Ecto neural progenitor cell (in vitro differentiated cells): ENCODE measurements around the gene SLC16A2.
A peak's percentile ranks its signal among the peaks of the same experiment; 100 is the strongest.

Experiments
- DNase-seq: peaks from one replicate; pipeline ENCODE4 v3.0.0-alpha.2; 2018; ENCODE audit warnings: low spot score

SLC16A2 gene

DNA sequence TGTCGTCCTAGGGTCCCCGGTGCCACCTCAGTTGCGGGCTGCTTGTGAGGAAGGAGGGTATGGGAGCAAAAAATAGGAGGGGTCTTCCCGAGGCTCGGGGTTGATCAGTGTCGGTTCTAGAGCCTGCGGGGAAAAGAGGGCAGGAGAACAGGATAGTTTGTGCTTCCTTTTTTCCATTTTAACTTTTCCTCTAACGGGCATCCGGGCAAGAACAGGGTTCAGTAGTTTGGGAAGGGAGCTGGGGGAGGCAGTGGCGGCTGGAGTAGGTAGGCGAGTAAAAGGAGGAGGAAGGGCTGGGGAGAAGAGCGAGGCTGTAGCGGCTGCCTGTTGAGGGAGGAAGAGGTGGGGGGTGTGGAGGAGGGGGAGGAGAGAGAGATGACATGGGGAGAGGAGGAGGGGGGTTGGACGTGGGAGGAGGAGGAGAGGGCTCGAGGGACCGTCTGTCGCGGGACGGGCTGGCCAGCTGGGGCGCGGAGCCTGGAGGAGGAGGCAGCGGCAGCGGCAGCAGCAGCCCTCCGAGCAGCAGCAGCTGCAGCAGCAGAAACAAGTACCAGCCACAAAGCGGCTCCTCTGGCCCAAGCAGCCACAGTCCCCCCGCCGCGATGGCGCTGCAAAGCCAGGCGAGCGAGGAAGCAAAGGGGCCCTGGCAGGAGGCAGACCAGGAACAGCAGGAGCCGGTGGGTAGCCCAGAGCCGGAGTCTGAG is at the start of gene SLC16A2:
SLC16A2 (plus strand) TSS at position 458 of the 704 bp plus-strand sequence; CDS start at position 603, 145 bp downstream.
- DNase-seq = peak; percentile 75

DNA sequence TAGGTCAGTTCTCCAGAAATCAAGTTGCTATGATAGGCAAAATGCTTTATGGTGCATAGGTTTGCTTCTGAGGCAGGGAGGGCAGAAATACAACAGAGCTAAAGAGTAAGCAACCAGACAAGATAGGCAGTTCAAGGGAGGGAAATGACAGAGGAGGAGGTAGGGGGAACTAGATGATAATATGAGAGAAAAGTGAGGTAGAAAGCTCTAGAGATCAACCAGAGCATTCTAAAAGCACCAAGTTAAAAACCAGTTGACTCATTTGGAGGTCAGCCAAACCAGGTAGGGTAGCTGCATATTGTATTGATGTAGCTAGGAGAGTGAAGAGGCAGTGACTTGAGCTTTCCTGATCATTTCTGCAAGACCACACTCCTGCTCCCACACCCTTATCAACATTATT is 49.0 kb upstream of the SLC16A2 start:
- no peak for DNase-seq

DNA sequence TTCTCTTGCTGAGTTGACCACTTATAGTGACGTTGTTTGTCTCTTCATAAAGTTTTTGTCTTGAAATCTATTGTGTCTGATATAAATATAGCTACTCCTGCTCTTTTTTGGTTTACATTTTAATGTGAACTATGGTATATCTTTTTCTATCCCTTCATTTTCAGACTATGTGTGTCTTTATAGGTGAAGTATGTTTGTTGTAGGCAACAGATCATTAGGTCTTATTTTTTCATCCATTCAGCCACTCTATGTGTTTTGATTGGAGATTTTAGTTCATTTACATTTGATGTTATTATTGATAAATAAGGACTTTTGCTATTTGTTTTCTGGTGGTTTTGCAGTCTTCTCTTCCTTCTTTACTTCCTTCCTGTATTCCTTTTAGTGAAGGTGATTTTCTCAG is 44.0 kb upstream of the SLC16A2 start:
- DNase-seq = no peak

DNA sequence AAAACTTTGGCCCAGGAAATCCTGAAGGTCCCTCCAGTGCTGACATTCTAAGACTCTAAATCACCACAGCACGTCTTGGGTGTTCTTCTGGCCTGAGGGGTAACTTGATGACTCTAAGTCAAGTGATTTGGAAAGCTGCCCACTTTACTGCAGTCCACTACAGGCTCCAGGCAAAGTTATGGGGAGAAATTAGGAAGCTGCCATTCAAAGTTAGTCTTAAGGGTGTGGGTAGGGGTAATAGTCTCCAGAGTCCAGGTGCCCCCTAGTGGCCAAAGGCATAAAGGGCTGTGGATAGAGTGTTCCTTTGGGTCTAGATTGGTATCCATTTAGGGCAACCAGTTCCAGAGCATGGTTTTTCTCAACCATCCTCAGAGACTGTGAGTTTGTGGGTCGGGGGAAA is 38.7 kb upstream of the SLC16A2 start:
- DNase-seq = peak; percentile 59

DNA sequence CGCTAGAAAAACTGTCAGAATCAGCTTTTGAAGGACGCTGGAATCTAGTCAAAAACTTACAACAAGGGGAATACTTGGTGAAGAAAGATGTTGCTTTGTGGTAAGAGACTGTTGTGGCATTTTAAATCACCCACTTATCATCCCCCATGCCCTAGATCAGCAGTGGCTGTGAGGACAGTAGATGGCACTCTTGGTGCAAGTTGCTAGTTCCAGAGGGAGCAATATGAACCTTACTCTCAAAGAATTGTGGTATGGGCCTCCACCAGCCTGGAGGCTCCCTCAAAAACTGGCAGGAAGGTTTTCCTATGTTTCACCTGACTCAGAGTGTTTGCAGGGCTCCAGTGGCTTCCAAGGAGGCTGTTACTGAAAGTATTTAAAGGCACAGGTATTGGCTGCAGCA is 37.7 kb upstream of the SLC16A2 start:
- peak; percentile 44 for DNase-seq

DNA sequence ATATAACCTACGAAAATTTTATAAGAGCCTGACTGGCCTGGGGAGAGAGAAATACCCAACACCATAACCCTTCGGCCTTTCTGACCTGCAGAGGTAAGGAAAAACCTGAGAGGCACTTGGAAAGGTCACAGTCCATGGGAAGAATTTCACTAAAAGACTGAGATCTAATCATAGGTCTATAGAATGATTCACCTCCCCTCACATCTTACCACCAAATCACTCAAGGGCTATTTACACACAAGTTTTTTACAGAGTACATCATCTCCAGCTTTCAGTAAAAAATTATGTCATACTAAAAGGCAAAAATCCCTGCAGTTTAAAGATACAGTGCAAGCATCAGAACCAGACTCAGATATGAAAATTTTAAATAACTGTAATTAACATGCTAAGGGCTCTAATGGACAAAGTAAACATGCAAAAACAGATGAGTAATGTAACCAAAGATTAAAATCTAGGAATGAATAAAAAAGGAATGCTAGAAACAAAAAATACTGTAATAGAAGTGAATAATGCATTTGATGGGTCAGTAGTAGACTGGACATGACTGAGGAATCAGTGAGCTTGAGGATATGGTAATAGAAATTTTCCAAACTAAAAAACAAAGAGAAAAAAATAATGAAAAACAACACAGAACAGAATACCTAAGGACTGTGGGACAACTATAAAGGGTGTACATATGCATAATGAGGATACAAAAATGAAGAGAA is 32.1 kb upstream of the SLC16A2 start:
- no peak for DNase-seq

GRCh38 chrX:74395556-74395955 is 25.7 kb upstream of the SLC16A2 start:
- DNase-seq = no peak

- no peak for DNase-seq
These were observed 15.3 kb upstream of the SLC16A2 start for GRCh38 chrX:74405973-74406489.

GRCh38 chrX:74408304-74408703 is 13.0 kb upstream of the SLC16A2 start:
- DNase-seq = no peak

DNA sequence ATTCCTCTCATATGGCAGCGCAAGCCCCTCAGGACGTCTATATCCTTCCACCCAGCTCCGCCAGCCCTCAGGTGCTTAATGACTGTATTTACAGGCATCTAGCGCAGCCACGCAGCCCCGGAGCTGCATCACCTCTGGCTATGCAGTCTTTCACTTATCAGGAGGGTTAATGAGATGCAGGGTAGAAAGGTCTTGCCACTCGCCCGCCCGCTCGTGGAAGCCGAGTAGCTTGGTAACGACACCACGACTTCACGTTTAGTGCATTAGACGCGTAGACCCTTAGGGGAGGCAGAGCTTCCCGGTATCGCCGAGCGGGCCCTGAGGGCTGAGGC is 1.5 kb upstream of the SLC16A2 start:
- no peak for DNase-seq

DNA sequence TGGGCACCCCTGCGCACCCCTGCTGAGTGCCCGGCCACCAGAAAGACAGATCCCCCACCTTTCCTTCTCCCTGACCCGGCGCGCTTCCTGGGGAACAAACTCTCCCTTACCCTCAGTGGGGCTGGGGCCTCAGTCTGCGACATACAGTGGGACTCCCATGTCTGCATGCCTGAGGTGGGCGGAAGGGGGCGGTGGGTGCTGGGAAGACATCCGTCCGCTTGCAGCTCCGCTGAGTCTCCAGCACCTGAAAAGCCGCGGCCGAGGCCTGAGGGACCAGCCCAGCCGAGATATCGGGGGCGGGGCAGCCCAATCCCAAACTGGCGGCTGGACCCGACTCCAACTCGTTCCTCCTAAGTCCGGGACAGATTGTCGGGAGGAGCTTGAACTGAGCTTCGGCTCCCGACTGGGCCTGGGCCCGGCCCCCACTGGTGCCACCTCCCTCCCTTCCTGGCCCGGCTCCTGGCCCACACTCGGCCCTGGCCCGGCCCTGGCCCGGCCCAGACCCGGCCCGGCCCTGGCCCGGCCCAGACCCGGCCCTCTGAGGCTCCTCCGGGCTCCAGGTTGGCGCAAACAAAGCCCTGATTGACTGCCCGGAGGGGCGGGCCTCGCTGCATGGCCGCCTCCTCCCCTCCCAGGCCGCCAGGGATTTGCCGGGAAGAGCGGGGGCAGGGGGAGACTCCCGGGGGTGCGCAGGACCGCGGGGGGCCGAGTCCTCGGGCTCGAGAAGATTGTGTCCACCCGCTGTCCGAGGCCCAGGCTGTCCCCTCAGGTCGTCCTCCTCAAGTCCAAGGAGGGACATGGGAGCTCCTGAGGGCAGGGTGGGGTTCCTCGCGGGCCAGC is 877 bp upstream of the SLC16A2 start:
- DNase-seq = peak; percentile 70

GRCh38 chrX:74421740-74422352 is 553 bp downstream of the SLC16A2 start:
- DNase-seq = peak; percentile 45

GRCh38 chrX:74422576-74423288 is 1.4 kb downstream of the SLC16A2 start:
- DNase-seq = peak; percentile 77

DNA sequence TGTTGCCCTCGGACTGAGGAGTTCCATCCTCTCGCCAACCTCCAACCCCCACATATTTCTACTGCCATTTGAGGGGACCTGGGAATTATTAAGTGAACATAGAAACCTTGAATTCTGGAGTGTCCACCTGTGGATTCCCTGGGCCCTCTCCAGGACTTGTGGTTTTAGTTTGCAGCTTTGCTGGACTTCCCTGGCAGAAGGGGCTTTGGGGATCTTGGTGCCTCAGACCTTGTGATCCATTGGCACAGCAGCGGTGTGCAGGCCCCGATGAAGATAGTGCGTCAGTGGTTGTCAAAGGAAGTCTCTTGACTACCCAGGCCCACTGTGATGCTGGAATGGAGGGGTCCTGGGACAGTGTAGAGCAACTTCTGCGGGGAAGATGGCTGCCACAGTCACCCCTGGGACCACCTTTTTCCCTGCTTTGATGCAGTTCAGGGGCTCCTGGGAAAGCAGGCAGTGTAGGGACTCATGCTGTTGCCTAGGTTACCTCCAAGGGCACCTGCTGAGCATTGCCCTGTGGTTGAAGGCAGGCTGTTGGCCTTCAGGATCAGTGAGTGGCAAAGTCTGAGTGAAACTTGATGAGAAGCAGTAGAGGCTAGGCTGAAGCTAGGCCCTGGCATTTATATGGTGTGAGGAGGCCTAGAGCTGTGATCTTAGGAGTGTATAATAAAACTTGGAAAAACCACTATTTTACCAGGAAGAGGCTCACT is 2.2 kb downstream of the SLC16A2 start:
- DNase-seq = no peak

- DNase-seq = no peak
These were observed 4.8 kb downstream of the SLC16A2 start for GRCh38 chrX:74426071-74426470.

DNA sequence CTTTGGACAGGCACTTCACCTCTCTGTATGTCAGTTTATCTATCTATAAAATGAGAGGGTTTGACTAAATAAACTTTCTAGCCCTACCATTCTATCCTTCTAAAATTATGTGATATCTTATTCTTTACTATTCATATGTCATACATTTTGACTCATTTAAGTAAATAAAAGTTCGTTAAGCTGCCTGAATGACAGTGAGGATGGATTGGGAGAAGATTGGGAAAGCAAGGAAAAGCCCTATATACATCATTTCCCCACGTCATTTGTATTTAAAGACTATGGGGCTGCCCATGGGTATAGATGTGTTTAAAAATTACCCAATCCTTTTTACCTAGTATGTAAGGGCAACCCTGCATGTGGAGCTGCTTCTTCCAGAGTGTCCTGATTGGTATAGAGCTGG is 5.3 kb downstream of the SLC16A2 start:
- DNase-seq = no peak

DNA sequence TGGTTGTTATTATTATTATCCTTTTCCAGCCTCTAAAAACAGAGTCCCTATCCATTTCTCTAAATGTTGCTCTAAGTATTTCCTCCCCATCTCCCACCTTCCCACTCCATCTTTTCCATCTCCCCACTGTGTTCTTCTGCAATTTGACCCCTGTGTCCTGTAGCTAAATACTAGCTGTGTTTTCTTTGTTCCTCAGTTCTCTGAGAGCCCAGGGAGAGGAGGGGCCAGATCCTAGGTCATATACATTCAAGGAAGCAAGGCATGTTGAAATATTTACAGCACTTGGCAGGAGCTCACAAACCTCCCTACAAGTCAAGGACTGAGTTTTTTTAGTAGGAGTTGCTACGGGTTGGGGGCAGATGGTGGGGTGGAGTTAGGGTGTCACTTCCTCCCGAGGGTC is 10.5 kb downstream of the SLC16A2 start:
- DNase-seq = no peak

DNA sequence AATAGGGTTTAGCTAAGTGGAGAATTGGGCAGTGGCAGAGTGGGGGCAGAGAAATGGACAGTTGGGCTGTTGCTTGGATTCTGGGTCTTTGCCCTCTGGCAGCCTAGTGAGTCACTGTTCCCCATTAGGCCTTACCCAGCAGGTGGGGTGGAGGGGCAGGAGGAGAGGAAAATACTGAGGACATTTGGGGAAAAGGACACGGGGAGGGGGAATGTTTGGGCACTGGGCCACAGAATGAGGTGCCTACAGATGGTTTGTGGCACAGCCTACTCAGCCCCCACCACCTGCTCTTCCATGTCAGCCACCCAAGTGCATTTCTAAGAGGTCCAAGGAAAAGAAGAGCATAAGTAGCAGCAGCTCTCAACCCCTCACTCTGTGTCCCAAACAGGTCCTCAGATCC is 13.0 kb downstream of the SLC16A2 start:
- DNase-seq = no peak

DNA sequence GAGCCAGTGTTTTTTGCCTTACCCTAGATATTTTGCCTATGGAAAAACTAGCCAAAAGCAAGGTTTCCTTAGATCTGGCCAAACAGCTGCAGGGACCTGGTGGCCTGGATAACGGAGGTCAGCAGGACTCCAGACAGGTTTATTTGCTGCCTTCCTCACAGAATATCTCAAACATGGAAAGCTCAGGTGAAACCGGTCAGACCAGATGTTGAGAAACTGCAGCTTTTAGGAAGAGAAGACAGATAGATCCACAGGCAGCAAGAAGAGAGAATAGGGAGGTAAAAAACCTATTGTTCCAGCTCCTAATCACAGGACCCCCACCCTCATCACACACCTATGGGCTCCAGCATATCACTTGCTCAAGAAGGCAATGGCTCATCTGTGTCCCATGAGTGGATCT is 16.2 kb downstream of the SLC16A2 start:
- no peak for DNase-seq

GRCh38 chrX:74438764-74439163 is 17.5 kb downstream of the SLC16A2 start:
- DNase-seq = no peak

DNA sequence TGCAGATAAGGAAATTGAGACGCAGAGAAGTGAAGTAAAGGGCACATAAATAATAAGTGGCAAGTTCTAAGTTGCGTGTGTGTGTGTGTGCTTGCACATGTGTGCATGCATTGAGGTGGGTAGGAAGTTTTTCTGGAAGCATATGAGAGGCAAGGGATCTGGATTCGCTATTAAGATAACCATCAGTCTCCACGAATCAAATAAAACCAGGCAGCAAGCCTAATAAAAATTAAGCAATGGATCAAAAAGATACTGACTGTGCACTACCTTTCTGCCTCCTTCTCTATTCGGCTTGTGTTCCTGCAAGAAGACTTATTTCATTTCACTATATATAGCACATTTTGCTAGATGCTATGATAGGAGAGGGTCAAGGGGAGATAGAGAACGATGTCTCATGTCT is 23.8 kb downstream of the SLC16A2 start:
- no peak for DNase-seq
